Loucy (cell line): ENCODE results near the gene SH2D3C.

Experiments used
- H2AFZ ChIP-seq: fragments of 200-600 bp; sonication (generic); 2 replicates; pipeline ENCODE4 v1.6.0; 2016; ENCODE audit warnings: antibody characterized with exemption, mild to moderate bottlenecking, low read length, moderate library complexity
- H3F3A ChIP-seq: fragments of 200-600 bp; 2 replicates; pipeline ENCODE4 v1.6.0; 2016; ENCODE audit warnings: antibody characterized with exemption, low read depth, mild to moderate bottlenecking
- H3K27me3 ChIP-seq: fragments of 200-600 bp; sonication (generic); 2 replicates; pipeline ENCODE4 v1.6.1; 2014; ENCODE audit warnings: low read length, mild to moderate bottlenecking; ENCODE audit not compliant: insufficient read depth, poor library complexity, severe bottlenecking
- H3K36me3 ChIP-seq: fragments of 200-600 bp; sonication (generic); 2 replicates; pipeline ENCODE4 v1.6.1; 2016; ENCODE audit warnings: low read length; ENCODE audit not compliant: insufficient read depth
- H3K4me1 ChIP-seq: fragments of 200-600 bp; sonication (generic); 2 replicates; pipeline ENCODE4 v1.5.1; 2014; ENCODE audit warnings: low read length, mild to moderate bottlenecking; ENCODE audit not compliant: insufficient read depth, poor library complexity, severe bottlenecking
- H3K4me2 ChIP-seq: fragments of 200-600 bp; sonication (generic); 2 replicates; pipeline ENCODE4 v1.6.0; 2014; ENCODE audit warnings: antibody characterized with exemption, low read length, low read depth, mild to moderate bottlenecking; ENCODE audit not compliant: poor library complexity, severe bottlenecking
- H3K4me3 ChIP-seq: fragments of 200-600 bp; sonication (generic); 2 replicates; pipeline ENCODE4 v1.5.1; 2014; ENCODE audit warnings: low read length, mild to moderate bottlenecking, mixed read lengths; ENCODE audit not compliant: poor library complexity, severe bottlenecking
- H3K79me2 ChIP-seq: fragments of 200-600 bp; sonication (generic); 2 replicates; pipeline ENCODE4 v1.6.1; 2014; ENCODE audit warnings: low read length; ENCODE audit not compliant: insufficient read depth
- H3K9ac ChIP-seq: fragments of 200-600 bp; sonication (generic); 2 replicates; pipeline ENCODE4 v1.6.0; 2014; ENCODE audit warnings: mild to moderate bottlenecking, low read depth, low read length, moderate library complexity; ENCODE audit not compliant: poor library complexity, severe bottlenecking
- H3K9me2 ChIP-seq: fragments of 200-600 bp; sonication (generic); replicated peaks from 2 replicates; pipeline ENCODE4 v1.6.1; 2016; ENCODE audit warnings: low read depth, low read length, mixed read lengths
- H3K9me3 ChIP-seq: fragments of 200-600 bp; sonication (generic); 2 replicates; pipeline ENCODE4 v1.6.1; 2014; ENCODE audit warnings: mild to moderate bottlenecking, antibody characterized with exemption, low read length, low read depth; ENCODE audit not compliant: insufficient read depth
- H4K20me1 ChIP-seq: fragments of 200-600 bp; sonication (generic); 2 replicates; pipeline ENCODE4 v1.6.0; 2014; ENCODE audit warnings: antibody characterized with exemption, low read length, mild to moderate bottlenecking; ENCODE audit not compliant: insufficient read depth, poor library complexity, severe bottlenecking
- EZH2phosphoT487 ChIP-seq: fragments of 200-600 bp; IDR thresholded peaks from 2 replicates; pipeline ENCODE4 v1.6.1; 2018; ENCODE audit warnings: antibody characterized with exemption, mild to moderate bottlenecking, moderate library complexity, borderline replicate concordance
- TF ChIP-seq, protein P1 (sequence below): fragments of 200-600 bp; sonication (generic); conservative IDR thresholded peaks from 2 replicates; pipeline ENCODE4 v1.5.1; 2014; ENCODE audit warnings: mild to moderate bottlenecking, antibody characterized with exemption, low read length

Gene SH2D3C

DNA sequence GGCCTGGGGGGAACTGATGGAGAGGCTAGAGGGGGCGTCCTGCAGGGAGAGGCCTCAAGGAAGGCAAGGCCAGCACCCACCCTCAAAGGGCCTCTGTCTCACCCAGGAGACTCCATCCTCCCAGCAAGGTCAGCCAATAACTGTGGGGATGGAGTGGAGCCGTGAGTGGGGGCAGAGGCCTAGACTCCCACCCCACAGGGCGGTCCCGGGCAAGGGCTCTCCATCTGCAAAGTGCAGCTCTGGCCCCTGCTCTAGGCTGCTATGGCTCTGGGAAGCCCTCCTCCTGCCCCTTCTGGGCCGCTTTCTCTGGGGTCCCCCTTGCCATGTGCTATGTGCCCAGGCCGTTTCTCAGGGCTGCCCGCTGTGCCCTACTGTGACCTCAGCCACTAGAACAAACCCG lies 38.3 kb upstream of the SH2D3C start:
- H3K9ac ChIP-seq: no peak overlapping the region
- no peak overlapping the region for H3K4me3 ChIP-seq
- no peaks in the 10 kb centered on the region for H3F3A ChIP-seq
- no peaks in the 10 kb centered on the region for H3K27me3 ChIP-seq
- H3K9me3 ChIP-seq: no peaks in the 10 kb centered on the region
- H3K9me2 ChIP-seq: no peaks in the 10 kb centered on the region
- H3K4me2 ChIP-seq: no peak overlapping the region
- peaks cover 33% of the 10 kb centered on the region; the same call in 1 of the 2 replicates for H3K36me3 ChIP-seq
- H3K4me1 ChIP-seq: no peaks in the 10 kb centered on the region
- no peaks in the 10 kb centered on the region for H4K20me1 ChIP-seq
- H2AFZ ChIP-seq: no peak overlapping the region
- 0 out of 2 replicates have a peak, but pooled peaks cover 5% of the 10 kb centered on the region for H3K79me2 ChIP-seq
- no peak for TF ChIP-seq EZH2phosphoT487
- TF ChIP-seq, protein P1, sequence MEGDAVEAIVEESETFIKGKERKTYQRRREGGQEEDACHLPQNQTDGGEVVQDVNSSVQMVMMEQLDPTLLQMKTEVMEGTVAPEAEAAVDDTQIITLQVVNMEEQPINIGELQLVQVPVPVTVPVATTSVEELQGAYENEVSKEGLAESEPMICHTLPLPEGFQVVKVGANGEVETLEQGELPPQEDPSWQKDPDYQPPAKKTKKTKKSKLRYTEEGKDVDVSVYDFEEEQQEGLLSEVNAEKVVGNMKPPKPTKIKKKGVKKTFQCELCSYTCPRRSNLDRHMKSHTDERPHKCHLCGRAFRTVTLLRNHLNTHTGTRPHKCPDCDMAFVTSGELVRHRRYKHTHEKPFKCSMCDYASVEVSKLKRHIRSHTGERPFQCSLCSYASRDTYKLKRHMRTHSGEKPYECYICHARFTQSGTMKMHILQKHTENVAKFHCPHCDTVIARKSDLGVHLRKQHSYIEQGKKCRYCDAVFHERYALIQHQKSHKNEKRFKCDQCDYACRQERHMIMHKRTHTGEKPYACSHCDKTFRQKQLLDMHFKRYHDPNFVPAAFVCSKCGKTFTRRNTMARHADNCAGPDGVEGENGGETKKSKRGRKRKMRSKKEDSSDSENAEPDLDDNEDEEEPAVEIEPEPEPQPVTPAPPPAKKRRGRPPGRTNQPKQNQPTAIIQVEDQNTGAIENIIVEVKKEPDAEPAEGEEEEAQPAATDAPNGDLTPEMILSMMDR: no peak

DNA sequence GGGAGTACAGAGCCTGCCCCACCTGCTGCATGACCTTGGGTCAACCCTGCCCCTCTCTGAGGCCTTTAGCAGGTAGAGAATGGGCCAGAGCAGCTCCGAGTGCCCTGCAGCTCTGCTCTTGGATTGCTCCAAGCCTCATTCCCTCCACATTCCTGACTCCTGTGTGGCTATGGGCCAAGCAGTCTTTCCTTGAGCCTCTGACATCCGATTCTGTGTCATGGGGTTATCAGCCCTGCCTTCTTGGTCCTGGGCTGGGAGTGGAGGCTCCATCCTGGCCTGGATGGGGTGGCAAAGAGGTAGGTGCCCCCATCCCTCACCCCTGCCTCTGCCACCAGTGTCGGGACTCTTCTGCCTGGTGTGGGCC lies 37.9 kb upstream of the SH2D3C start:
- H3K9ac ChIP-seq: no peak overlapping the region
- 0 out of 2 replicates have a peak, but pooled peaks cover 5% of the 10 kb centered on the region for H3K79me2 ChIP-seq
- no peak overlapping the region for H3K4me2 ChIP-seq
- no peak overlapping the region for H2AFZ ChIP-seq
- no peaks in the 10 kb centered on the region for H3K4me1 ChIP-seq
- H3K36me3 ChIP-seq: peaks cover 33% of the 10 kb centered on the region; the same call in 1 of the 2 replicates
- H3K9me3 ChIP-seq: no peaks in the 10 kb centered on the region
- H3K4me3 ChIP-seq: no peak overlapping the region
- H3K27me3 ChIP-seq: no peaks in the 10 kb centered on the region
- H3F3A ChIP-seq: no peaks in the 10 kb centered on the region
- H4K20me1 ChIP-seq: no peaks in the 10 kb centered on the region
- no peaks in the 10 kb centered on the region for H3K9me2 ChIP-seq
- no peak for TF ChIP-seq EZH2phosphoT487
- TF ChIP-seq, protein P1: no peak

DNA sequence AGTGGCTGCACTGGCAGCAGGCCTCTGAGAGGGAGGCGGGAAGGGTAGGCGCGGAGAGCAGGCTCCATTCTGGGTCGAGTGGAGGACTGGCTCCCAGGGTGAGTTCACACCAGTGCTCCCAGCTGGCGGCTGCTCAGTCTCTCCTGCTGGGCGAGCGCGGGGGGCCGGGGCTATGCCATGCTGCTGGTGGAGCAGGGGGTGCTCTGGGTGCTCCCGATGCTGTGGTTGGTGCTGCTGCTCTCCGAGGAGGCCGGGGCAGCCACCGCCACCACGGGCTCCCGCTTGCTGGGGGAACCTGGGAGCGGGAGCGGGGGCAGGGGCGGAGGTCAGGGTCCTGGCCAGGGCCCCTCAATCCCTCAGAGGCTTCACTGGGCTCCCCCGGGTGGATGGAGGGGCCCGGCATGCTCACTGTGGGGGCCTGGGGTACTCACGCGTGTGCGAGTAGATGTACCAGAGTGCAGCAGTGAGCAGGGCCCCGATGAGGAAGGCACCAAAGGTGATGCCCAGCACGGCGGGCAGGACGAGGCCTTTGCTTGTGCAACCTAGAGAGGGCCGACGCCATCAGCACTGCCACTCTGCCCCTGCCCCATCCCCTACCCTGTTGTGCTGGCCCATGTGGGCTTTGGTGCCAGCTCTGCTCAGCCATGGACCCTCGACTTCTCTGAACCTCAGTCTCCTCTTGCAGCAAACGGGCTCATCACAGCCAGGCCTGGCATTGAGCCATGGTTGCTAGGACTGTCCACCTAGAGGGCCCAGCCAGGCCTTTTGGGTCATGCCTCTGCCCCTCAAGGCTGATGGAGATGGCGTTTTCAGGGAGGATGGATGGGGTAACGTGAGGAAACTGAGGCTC lies 37.3 kb upstream of the SH2D3C start:
- H3K4me1 ChIP-seq: no peaks in the 10 kb centered on the region
- H3K4me3 ChIP-seq: no peak overlapping the region
- H3K79me2 ChIP-seq: 0 out of 2 replicates have a peak, but pooled peaks cover 5% of the 10 kb centered on the region
- H2AFZ ChIP-seq: no peak overlapping the region
- no peaks in the 10 kb centered on the region for H3K27me3 ChIP-seq
- TF ChIP-seq EZH2phosphoT487: no peak
- TF ChIP-seq, protein P1: no peak
- no peaks in the 10 kb centered on the region for H4K20me1 ChIP-seq
- H3K9ac ChIP-seq: no peak overlapping the region
- no peak overlapping the region for H3K4me2 ChIP-seq
- peaks cover 35% of the 10 kb centered on the region; the same call in 1 of the 2 replicates for H3K36me3 ChIP-seq
- H3K9me3 ChIP-seq: no peaks in the 10 kb centered on the region
- no peaks in the 10 kb centered on the region for H3F3A ChIP-seq
- H3K9me2 ChIP-seq: no peaks in the 10 kb centered on the region
